Measurements from ENCODE around the gene CCDC92.

DNA sequence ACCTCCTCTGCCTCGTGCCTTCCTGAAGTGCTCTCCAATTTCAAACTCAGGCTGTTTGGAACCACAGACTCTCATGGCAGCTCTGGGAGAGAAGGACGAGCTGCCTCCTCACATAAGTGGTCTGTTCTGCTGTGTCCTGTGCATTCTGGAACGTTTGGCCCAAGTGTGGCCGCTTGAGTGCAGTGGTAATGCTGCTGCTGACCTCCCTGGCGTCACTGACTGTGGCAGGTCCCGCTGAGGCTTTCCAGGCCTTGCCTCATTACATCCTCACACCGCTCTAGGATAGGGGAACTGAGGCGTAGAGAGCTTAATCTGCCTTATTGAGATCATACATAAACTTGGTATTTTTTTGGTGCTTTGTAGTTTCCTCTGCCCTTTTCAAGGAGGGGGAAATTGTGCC is 14.2 kb downstream of the CCDC92 start:
- TF ChIP-seq, protein P1, sequence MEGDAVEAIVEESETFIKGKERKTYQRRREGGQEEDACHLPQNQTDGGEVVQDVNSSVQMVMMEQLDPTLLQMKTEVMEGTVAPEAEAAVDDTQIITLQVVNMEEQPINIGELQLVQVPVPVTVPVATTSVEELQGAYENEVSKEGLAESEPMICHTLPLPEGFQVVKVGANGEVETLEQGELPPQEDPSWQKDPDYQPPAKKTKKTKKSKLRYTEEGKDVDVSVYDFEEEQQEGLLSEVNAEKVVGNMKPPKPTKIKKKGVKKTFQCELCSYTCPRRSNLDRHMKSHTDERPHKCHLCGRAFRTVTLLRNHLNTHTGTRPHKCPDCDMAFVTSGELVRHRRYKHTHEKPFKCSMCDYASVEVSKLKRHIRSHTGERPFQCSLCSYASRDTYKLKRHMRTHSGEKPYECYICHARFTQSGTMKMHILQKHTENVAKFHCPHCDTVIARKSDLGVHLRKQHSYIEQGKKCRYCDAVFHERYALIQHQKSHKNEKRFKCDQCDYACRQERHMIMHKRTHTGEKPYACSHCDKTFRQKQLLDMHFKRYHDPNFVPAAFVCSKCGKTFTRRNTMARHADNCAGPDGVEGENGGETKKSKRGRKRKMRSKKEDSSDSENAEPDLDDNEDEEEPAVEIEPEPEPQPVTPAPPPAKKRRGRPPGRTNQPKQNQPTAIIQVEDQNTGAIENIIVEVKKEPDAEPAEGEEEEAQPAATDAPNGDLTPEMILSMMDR (IDR thresholded peaks at IDR 0.05), result no peak
- TF ChIP-seq POLR2A (IDR thresholded peaks at IDR 0.05) (no peak), EP300 (IDR thresholded peaks at IDR 0.05) (no peak)
